Muscle of back (tissue), 11 donors: Measurements from ENCODE around the gene KLF13. TPM values are rescaled to one million over a fixed set of nuclear protein-coding genes. Genes with fewer than 3 reads are reported as not detected.

Experiments
- DNase-seq, 3 donors: peaks; one replicate each; pipeline versions ENCODE4 v3.0.0 to v3.0.0-alpha.2; 2013
- polyA plus RNA-seq, 10 donors: library from polyadenylated mRNA; unstranded; fragments of 120-200 nt; gene quantifications; one replicate each; pipeline ENCODE4 v1.2.1, GENCODE V29; 2013; ENCODE audit not compliant: insufficient read length in 10 of 10

Gene KLF13
- polyA plus RNA-seq, 10 donors: 32.4 to 48.3 (median 36.5) TPM

DNA sequence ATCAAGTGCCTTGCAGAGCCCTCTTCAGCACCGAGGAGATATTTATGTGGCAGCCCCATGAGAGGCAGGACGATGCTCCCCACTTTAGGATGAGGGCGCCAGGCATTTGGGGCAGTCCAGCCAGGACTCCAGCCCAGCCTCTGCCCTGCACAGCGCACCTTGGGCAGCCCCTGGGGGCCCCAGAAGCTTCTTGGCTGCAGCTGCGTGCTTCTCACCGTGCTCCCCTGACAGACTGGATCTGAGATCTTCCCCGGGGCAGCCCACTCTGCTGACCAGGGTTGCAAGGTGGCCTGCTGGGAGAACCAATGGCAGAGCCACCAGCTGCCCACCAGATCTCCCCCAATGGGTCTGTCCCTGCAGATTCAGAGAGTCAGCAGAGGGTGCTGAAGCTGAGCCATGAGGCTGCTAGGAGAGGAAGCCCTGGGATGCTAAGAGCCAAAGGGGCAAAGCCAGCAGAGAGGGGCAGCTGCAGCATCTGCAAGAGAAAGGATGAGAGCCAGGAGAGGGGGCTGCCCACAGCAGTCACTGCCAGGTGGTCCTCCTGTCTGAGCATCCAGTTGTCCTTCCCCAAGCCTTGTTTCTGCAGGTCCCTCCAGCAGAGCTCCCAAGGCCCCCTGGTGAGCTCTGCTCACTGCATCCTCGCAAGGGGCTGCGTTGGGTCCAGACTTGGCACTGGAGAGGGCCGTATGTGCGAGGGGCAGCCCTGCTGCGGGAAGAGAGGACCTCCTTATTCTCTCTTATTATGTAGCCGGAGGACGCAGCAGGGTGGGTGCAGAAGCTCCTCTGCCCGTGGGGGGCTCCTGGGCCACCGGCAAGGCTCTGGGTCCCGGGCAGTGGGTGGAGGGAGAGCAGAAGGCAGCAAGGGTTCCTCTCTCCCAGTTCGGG is 14.7 kb upstream of the KLF13 start:
- DNase-seq: no peak

DNA sequence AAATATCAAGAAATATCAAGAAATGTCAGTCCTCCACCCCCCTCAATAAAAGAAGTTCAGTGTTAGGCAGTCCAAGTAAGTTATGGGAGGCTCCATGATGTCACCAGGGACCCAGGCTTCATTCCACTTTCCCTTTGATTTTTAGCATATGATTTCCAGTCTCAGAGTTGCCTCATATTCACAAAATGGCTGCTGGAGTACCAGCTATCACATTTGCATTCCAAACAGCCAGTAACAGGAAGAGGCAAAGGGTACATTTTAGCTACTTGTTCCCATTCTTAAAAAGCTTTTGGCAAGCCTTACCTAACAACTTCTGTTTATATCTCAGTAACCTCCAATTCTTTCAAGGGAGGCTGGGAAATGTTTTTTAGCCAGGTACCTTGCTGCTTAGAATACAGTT is 13.4 kb upstream of the KLF13 start:
- DNase-seq: no peak

- no peak for DNase-seq
Observed at GRCh38 chr15:31314380-31314779, 12.3 kb upstream of the KLF13 start.

DNA sequence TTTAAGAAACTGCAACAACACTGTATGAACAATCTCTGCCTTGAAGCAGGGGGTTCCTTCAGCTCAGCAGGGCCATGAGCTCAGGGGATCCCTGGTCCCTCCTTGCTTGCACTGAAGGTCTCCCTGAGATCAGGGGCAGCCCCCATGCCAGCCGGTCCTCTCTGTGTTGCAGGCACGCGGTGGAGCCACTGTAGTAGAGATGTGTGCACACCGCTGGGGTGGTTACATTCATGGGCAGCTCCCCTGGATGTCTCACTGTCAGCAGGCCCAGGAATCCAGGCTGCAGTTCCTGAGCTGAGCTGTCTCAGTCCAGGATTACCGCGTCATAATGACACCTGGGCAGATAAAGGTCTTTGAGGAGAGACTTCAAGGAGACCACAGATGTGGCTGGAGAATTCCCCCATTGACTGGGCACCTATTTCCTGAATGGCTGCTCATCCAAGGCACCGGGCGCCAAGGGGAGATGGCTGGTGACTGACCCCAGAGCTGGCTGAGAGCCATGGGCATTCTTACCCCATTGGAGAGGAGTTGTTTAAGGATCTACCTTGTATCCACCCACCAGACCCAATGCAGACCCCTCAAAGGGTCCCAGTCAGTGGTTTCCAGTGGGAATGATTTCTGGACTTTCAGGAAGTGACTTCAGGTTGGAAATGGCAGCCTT is 10.4 kb upstream of the KLF13 start:
- DNase-seq: no peak

DNA sequence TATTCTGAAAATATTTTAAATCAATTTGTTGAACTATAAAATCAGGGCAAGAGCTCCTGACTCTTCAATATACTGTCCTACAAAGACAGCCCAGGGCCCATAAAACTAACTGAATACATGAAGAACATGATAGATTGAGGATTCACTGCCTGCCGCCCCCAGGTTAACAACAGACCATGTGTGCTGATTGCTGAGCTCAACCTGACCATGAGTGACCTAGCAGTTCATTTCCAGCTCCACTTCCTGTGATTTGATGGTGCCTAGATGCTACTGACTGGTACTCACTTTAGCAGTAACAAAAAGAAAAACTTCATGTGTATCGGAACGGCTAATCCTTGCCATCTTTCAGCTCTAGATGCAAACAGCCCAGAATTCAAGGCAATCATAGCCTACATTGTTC is 9.6 kb upstream of the KLF13 start:
- DNase-seq: no peak

DNA sequence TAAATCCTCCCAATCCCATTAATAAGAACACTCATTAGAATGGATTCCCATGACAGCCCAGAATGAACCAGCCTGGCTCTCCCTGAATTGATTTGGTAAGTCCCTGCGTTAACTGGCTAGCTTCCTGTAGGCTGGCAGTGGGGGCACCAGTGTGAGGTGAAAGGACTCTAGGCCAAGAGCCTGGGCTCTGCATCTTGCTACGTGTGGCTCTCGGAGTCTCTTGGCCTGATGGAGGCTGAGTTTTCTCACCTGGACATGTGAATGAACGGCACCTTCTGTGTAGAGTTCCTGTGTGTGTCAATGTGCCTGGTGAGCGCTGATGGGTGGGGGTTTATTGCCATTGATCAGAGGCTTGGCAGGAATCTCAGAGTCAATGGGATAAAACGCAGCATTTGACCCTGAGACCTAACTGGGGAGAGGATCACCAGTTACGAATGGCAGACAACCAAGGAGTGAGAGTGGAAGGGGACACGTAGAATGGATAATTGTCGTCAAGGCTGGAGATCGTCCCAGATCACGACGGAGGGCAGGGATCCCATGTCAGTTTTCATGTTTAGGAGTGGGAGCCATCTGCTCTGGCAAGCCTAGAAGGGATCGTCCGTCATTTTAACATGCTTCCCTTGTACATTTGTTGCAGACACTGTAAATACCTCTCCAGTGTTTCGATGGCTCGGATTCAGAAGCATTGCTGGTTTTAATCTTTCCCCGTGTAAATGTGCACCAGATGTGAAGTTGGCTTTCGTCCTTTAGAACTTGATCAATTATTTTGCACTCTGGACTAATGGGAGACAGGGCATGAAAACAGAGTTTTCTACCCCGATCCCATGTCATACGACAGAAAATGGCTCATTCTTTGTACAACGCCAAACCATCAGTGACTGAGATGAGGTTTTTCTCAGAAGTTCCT is 9.0 kb upstream of the KLF13 start:
- DNase-seq: peak in 2 of 3 donors; percentile 34 to 55

GRCh38 chr15:31318429-31318828 is 8.2 kb upstream of the KLF13 start:
- DNase-seq: no peak

DNA sequence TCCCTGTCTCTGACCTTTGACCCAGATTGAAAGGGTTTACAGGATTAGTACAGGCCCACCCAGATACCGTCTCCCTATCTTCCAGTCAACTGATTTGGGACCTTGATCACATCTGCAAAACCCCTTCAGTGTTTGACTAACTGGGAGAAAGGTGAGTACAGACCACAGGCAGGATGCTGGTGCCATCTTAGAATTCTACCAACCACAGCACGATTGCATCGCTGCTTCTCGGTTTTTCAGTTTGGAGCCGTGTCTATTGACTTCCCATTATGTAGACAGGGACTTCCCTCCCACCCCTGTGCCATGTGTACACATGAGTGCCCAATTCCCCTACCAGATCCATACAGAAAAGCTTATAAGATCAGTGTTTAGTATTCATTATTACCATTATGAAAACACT is 6.6 kb upstream of the KLF13 start:
- no peak for DNase-seq

DNA sequence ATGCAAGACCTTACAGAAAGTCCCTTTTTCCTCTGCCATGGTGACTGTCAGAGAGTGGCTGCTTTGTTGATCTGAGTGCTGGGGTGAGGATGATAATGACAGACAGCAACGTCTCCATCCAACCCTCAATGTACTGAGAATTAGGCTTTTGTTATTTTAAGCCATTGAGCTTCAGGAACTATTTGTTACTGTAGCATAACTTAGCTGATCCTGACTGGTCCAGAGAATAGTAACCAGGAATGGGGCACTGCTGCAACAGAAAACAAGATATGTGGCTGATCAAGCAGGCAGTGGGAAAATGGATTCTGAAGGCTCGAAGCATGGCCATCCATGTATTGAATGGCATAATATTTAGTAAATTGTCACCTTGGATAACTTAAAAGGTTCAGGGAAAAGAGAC is 5.2 kb upstream of the KLF13 start:
- DNase-seq: no peak

DNA sequence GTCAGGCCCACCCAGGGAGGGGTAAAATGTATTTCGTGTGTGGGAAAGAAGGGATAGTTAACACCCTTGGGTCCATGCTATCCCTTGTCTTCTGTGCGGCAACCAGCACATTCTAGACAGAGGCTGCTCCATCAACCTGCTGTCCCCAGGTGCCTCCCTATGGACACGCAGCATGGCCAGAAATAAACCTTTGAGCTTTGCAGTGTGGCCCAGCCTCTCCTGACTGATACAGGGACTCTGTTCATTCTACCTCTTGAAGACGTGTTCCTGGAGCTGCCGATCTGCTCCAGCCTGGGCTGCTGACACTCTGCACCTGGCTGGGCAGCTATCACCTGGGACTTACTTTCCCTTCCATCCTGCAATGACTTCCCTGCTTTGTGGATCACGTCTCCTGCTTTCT is 4.1 kb upstream of the KLF13 start:
- DNase-seq: no peak

DNA sequence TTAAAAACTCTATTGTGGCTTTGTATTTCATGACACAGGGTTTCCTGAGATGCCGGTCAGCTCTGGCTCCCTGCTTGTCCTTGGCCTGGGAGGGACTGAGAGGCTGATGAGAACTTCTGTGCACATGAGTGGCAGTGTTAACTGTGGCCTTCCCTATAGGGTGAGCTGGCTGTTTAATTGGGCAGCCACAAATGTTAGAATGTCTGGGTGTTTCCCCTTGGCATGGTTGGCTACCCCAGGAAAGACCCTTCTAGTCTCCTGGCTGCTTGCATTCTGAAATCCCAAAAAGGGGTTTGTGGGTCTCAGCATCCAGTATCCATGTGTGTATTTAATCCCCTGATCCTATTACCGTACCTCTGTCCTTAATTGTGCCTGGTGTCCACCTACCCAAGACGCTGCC is 3.0 kb upstream of the KLF13 start:
- DNase-seq: no peak

DNA sequence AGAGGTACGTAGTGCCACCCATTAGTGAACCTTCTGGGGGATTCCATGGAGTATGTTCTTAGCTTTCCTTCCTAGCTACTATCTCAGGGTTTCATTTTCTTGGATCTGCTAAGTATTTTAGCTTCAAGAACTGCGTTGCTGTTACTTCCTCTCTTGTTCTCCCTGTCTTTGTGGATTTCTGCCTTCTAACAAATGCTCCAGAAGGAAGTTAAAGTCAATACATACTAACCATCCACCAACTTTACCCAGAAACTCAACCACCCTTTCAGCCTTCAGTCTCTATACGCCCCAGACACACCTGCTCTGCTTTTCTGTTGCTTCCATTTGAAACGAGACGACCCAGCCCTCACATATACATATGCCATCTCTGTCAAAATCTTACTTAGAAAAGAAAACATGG is 2.4 kb upstream of the KLF13 start:
- DNase-seq: no peak

GRCh38 chr15:31324806-31325594 is 1.6 kb upstream of the KLF13 start:
- DNase-seq: no peak

DNA sequence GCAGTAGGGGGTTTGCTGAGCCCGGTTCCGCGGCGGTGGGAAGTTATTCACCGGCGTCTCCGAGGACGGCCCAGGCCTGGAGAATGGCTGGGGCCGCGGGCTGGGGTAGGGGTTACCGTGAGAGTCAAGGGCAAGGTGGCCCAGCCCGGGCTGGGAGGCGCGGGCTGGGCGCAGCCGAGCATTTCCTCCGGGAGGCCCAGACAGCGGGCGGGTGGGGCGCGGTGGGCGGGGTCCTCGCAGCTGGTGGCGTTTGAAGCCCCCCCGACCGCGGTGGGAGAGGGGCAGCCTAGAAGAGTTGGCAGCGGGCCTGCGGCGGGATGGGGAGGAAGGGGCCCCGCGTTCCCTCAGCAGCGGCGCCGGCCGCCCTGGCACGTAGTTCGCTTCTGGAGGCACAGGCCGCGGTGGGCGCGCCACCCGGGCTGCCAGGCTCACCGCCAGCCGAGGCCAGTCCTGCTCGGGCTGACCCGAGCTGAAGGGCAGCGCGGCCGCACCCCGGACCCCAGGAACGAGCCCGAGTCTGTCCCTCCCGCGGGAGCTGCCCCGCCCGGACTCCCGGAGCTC is 960 bp upstream of the KLF13 start:
- DNase-seq: peak in 2 of 3 donors; percentile 51 to 77

- peak in 2 of 3 donors; percentile 66 to 91 for DNase-seq
Observed at GRCh38 chr15:31326875-31327668, 437 bp downstream of the KLF13 start.

DNA sequence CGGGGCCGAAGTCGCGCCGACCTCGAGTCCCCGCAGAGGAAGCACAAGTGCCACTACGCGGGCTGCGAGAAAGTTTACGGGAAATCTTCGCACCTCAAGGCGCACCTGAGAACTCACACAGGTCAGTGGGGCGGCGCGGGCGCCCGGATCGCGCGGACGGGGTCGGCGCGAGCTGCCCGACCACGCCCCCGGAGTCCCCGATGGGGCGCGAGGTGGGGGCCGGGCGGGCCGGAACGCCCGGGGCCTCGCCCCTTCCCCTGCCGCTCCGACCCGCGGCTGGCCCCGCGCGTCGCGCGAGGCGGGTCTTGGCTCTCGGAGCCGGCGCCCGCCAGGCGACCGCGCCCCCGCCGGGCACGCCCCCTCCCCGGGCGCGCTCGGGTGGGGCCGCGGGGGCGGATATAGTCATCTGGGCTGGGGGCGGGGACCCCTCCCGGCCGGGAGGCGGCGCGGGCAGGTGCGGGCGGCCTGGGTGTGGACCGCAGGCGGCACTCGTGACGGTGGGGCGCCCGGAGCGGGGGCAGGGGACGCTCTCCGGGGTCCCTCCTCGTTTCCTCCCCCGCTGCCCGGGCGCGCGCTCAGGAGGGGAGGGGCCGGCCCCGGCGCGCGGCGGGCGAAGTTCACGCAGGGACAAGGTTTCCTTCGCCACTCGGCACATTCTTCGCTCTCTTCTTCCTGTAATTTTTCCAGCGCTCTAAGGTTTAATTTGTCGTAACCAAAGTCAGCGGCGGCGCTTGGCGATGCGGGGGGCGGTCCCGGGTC is 1.2 kb downstream of the KLF13 start:
- DNase-seq: peak; percentile 45 to 66 (median 53)

GRCh38 chr15:31328428-31328968 is 1.9 kb downstream of the KLF13 start:
- DNase-seq: peak in 1 of 3 donors; percentile 79

DNA sequence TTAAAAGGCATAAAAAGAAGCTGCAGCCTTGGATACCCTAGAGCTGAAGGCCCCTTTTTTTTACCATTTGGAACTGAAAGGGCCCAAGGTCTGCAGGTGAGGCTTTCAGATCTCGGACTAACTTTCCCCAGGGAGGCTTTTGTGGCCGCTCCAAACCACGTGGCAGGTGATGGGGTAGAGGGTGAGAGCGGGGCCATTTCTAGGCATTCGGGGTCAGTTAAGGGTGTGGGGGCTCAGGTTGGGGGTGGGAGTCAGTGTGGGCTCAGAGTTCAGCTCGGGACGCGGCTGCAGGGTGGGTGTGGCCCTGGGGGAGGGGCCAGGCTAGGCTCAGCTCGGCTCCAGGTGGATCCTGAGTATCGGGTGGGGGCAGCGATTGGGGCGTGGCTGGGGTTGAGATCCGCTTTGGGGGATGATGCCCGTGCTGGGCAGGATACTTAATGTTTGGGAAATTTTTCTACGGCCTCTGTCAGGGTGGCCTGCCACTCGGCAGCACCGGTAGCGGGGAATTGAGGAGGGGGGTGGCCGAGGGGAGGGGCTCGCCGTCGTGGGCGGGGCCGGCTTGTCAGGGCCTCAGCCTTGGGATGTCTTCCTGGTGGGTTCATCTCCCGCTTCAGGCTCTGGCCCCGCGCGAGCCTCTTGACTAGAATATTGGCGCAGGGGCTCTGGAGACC is 2.5 kb downstream of the KLF13 start:
- DNase-seq: peak in 1 of 3 donors; percentile 39

GRCh38 chr15:31329640-31330010 is 3.0 kb downstream of the KLF13 start:
- no peak for DNase-seq
